GM12878 (cell line): ENCODE measurements around the gene UTP4. TPM values are rescaled to one million over a fixed set of nuclear protein-coding genes. Genes with fewer than 3 reads are reported as not detected.
A peak's percentile ranks its signal among the peaks of the same experiment; 100 is the strongest.

Experiments used
- CHD2 ChIP-seq: IDR thresholded peaks from 2 replicates; pipeline ENCODE4 v1.6.1; 2011; ENCODE audit warnings: low read depth, low read length, improper control_type of control experiment, borderline replicate concordance
- CREB1 ChIP-seq: IDR thresholded peaks from 2 replicates; pipeline ENCODE4 v1.6.1; 2012; ENCODE audit warnings: low read depth, mild to moderate bottlenecking, inconsistent platforms
- EGR1 ChIP-seq, 2 experiments: IDR thresholded peaks; 1 replicate in 1 of 2; 2 replicates in 1 of 2; pipeline ENCODE4 v1.6.1; 2011 to 2012; ENCODE audit warnings: low read depth in 2 of 2, low read length in 2 of 2, borderline replicate concordance in 1 of 2, mild to moderate bottlenecking in 1 of 2, moderate library complexity in 1 of 2
- FOXK2 ChIP-seq: fragments of 450-650 bp; IDR thresholded peaks from 2 replicates; pipeline ENCODE4 v1.6.1; 2017; ENCODE audit warnings: mild to moderate bottlenecking, moderate library complexity
- FOXM1 ChIP-seq: IDR thresholded peaks from 2 replicates; pipeline ENCODE4 v1.6.1; 2012; ENCODE audit warnings: low read depth, mild to moderate bottlenecking, inconsistent platforms, low read length, moderate library complexity
- IKZF1 ChIP-seq: fragments of 450-650 bp; conservative IDR thresholded peaks from 2 replicates; pipeline ENCODE4 v1.6.1; 2017; ENCODE audit warnings: antibody characterized with exemption, mild to moderate bottlenecking
- MEF2B ChIP-seq: fragments of 450-650 bp; IDR thresholded peaks from 2 replicates; pipeline ENCODE4 v1.6.1; 2018; ENCODE audit warnings: mild to moderate bottlenecking, moderate library complexity; ENCODE audit not compliant: partially characterized antibody, poor library complexity, severe bottlenecking
- MXI1 ChIP-seq: fragments of 150-350 bp; IDR thresholded peaks from 2 replicates; pipeline ENCODE4 v1.6.1; 2011; ENCODE audit warnings: low read depth, mild to moderate bottlenecking, inconsistent platforms, low read length, improper control_type of control experiment
- NBN ChIP-seq: fragments of 450-650 bp; IDR thresholded peaks from 2 replicates; pipeline ENCODE4 v1.6.1; 2016
- NR2C1 ChIP-seq: fragments of 450-650 bp; IDR thresholded peaks from 2 replicates; pipeline ENCODE4 v1.6.1; 2017; ENCODE audit warnings: antibody characterized with exemption, mild to moderate bottlenecking, moderate library complexity
- SP1 ChIP-seq: IDR thresholded peaks from one replicate; pipeline ENCODE4 v1.6.1; 2011; ENCODE audit warnings: low read depth, low read length
- SREBF1 ChIP-seq: IDR thresholded peaks from 2 replicates; pipeline ENCODE4 v1.6.1; 2012; ENCODE audit warnings: mild to moderate bottlenecking, low read length
- SRF ChIP-seq, 2 experiments: IDR thresholded peaks; 2 replicates each; pipeline ENCODE4 v1.6.1; 2011; ENCODE audit warnings: low read depth in 2 of 2, low read length in 2 of 2, mild to moderate bottlenecking in 1 of 2, moderate library complexity in 1 of 2
- STAT3 ChIP-seq: IDR thresholded peaks from 2 replicates; pipeline ENCODE4 v1.6.1; 2011; ENCODE audit warnings: low read depth, low read length, improper control_type of control experiment
- YBX1 ChIP-seq: fragments of 450-650 bp; IDR thresholded peaks from 2 replicates; pipeline ENCODE4 v1.6.1; 2016; ENCODE audit warnings: antibody characterized with exemption
- ZBED1 ChIP-seq: IDR thresholded peaks from 2 replicates; pipeline ENCODE4 v1.6.1; 2016; ENCODE audit warnings: borderline replicate concordance
- ZNF274 ChIP-seq: IDR thresholded peaks from one replicate; pipeline ENCODE4 v1.8.0; 2011; ENCODE audit not compliant: insufficient read length, insufficient read depth
- ZNF622 ChIP-seq: fragments of 450-650 bp; IDR thresholded peaks from 2 replicates; pipeline ENCODE4 v1.6.1; 2017; ENCODE audit warnings: mild to moderate bottlenecking, inconsistent platforms
- polyA plus RNA-seq, 11 experiments: library from polyadenylated mRNA; depleted of rRNA in 4 of 11; unstranded in 6 of 11; stranded (reverse) in 5 of 11; fragments of >200 nt; fragmentation: Nextera tagmentation in 4 of 11; fragmentation: Illumina TruSeq in 1 of 11; extraction: Ambion mirVana in 4 of 11; extraction: Trizol in 1 of 11; gene quantifications; 1 replicate in 1 of 11; 2 replicates in 10 of 11; pipeline versions ENCODE4 v1.2.1 to v1.2.3, GENCODE V29; 2011 to 2016; ENCODE audit warnings: inconsistent platforms in 2 of 11, missing spikeins in 2 of 11, low read depth in 1 of 11
- total RNA-seq, 4 experiments: library from RNA; depleted of rRNA in 3 of 4; stranded (reverse); fragments of >200 nt in 3 of 4; fragmentation: Illumina TruSeq in 1 of 4; extraction: Trizol in 1 of 4; gene quantifications; 2 replicates each; pipeline versions ENCODE4 v1.2.1 to v1.2.3, GENCODE V29; 2013 to 2021
- TF ChIP-seq, protein P1 (sequence below): fragments of 450-650 bp; IDR thresholded peaks from 2 replicates; pipeline ENCODE4 v1.6.1; 2017; ENCODE audit warnings: borderline replicate concordance
- TF ChIP-seq, protein P2 (sequence below): IDR thresholded peaks from 2 replicates; pipeline ENCODE4 v1.6.1; 2012; ENCODE audit warnings: improper control_type of control experiment, low read depth, low read length; ENCODE audit not compliant: insufficient replicate concordance
- TF ChIP-seq, protein P3 (sequence below): fragments of 150-350 bp; IDR thresholded peaks from 2 replicates; pipeline ENCODE4 v1.6.1; 2014; ENCODE audit warnings: mild to moderate bottlenecking, low read depth, low read length

UTP4 gene
- total and polyA plus RNA-seq, 10 of the 15 experiments (the other 5 are each of a cell fraction or from before 2014, with no cell fraction given) = 32.5 to 131 (median 84.0) TPM

DNA sequence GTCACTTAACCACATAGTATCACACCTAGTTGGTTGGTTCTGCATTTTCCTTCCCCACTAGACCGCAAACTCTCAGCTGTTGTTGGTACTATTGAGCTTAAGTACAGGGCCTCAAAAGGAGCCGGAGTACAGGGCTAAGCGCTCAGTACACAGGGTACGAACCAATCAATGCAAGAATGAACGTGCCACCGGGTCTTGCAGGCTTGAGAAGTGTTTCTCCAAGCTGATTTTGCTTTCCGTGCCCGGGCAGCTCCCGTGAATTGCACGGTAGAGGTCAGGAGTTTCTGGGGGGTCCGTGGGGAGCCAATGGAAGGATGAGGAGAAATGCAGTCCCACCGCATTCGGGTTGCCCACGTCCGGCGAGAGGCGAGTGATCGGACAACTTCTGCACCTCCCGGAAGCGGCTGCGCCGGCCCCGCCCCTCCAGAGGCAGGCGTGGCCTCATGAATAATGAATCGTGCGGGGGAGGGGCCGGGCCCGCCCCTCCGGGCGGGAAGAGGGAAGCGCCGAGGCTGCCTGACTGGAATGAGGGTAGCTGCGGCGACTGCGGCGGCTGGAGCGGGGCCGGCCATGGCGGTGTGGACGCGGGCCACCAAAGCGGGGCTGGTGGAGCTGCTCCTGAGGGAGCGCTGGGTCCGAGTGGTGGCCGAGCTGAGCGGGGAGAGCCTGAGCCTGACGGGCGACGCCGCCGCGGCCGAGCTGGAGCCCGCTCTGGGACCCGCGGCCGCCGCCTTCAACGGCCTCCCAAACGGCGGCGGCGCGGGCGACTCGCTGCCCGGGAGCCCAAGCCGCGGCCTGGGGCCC lies 54.4 kb downstream of the UTP4 start, which contains the start of gene SNTB2 (continued):
- no peak for TF ChIP-seq SREBF1
- peak; percentile 53; the same call in 1 of the 2 replicates for TF ChIP-seq CREB1
- TF ChIP-seq STAT3 = no peak
- TF ChIP-seq NBN = peak; percentile 93
- peak; percentile 94 for TF ChIP-seq IKZF1
- no peak for TF ChIP-seq CHD2
- 0 out of 4 replicates have a peak, but pooled peaks of 1 of the 2 experiments have one; percentile 2 for TF ChIP-seq SRF (IDR thresholded peaks at IDR 0.05; ENCODE audit: low read depth in 2 of 2, low read length in 2 of 2)
- TF ChIP-seq, protein P1, sequence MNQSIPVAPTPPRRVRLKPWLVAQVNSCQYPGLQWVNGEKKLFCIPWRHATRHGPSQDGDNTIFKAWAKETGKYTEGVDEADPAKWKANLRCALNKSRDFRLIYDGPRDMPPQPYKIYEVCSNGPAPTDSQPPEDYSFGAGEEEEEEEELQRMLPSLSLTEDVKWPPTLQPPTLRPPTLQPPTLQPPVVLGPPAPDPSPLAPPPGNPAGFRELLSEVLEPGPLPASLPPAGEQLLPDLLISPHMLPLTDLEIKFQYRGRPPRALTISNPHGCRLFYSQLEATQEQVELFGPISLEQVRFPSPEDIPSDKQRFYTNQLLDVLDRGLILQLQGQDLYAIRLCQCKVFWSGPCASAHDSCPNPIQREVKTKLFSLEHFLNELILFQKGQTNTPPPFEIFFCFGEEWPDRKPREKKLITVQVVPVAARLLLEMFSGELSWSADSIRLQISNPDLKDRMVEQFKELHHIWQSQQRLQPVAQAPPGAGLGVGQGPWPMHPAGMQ = no peak
- no peak for TF ChIP-seq MXI1
- no peak for TF ChIP-seq ZNF274
- TF ChIP-seq FOXK2 = 0 out of 2 replicates have a peak, but pooled peaks have one; percentile 44
- TF ChIP-seq, protein P2, sequence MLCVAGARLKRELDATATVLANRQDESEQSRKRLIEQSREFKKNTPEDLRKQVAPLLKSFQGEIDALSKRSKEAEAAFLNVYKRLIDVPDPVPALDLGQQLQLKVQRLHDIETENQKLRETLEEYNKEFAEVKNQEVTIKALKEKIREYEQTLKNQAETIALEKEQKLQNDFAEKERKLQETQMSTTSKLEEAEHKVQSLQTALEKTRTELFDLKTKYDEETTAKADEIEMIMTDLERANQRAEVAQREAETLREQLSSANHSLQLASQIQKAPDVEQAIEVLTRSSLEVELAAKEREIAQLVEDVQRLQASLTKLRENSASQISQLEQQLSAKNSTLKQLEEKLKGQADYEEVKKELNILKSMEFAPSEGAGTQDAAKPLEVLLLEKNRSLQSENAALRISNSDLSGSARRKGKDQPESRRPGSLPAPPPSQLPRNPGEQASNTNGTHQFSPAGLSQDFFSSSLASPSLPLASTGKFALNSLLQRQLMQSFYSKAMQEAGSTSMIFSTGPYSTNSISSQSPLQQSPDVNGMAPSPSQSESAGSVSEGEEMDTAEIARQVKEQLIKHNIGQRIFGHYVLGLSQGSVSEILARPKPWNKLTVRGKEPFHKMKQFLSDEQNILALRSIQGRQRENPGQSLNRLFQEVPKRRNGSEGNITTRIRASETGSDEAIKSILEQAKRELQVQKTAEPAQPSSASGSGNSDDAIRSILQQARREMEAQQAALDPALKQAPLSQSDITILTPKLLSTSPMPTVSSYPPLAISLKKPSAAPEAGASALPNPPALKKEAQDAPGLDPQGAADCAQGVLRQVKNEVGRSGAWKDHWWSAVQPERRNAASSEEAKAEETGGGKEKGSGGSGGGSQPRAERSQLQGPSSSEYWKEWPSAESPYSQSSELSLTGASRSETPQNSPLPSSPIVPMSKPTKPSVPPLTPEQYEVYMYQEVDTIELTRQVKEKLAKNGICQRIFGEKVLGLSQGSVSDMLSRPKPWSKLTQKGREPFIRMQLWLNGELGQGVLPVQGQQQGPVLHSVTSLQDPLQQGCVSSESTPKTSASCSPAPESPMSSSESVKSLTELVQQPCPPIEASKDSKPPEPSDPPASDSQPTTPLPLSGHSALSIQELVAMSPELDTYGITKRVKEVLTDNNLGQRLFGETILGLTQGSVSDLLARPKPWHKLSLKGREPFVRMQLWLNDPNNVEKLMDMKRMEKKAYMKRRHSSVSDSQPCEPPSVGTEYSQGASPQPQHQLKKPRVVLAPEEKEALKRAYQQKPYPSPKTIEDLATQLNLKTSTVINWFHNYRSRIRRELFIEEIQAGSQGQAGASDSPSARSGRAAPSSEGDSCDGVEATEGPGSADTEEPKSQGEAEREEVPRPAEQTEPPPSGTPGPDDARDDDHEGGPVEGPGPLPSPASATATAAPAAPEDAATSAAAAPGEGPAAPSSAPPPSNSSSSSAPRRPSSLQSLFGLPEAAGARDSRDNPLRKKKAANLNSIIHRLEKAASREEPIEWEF = peak; percentile 65
- peak; percentile 68 for TF ChIP-seq SP1
- peak; percentile 47; the same call in 1 of the 2 replicates for TF ChIP-seq ZBED1
- no peak for TF ChIP-seq YBX1
- peak; percentile 75 for TF ChIP-seq MEF2B
- peak; percentile 70; the same call in 1 of the 2 replicates for TF ChIP-seq FOXM1
- peak in 1 of 2 experiments; percentile 89; a peak in 2 of 3 replicates for TF ChIP-seq EGR1 (IDR thresholded peaks at IDR 0.05; ENCODE audit: borderline replicate concordance in 1 of 2, low read depth in 2 of 2, low read length in 2 of 2)
- TF ChIP-seq ZNF622 = no peak
- TF ChIP-seq NR2C1 = no peak
- TF ChIP-seq, protein P3, sequence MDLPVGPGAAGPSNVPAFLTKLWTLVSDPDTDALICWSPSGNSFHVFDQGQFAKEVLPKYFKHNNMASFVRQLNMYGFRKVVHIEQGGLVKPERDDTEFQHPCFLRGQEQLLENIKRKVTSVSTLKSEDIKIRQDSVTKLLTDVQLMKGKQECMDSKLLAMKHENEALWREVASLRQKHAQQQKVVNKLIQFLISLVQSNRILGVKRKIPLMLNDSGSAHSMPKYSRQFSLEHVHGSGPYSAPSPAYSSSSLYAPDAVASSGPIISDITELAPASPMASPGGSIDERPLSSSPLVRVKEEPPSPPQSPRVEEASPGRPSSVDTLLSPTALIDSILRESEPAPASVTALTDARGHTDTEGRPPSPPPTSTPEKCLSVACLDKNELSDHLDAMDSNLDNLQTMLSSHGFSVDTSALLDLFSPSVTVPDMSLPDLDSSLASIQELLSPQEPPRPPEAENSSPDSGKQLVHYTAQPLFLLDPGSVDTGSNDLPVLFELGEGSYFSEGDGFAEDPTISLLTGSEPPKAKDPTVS = no peak
